Glutamatergic neuron (in vitro differentiated cells): Measurements from ENCODE around the gene SH3BP1. TPM values are rescaled to one million over a fixed set of nuclear protein-coding genes. Genes with fewer than 3 reads are reported as not detected.
A peak's percentile ranks its signal among the peaks of the same experiment; 100 is the strongest.

Experiments used
- DNase-seq: peaks from one replicate; pipeline ENCODE4 v3.0.0; 2022
- H3K27ac Mint-ChIP-seq: one replicate; pipeline ENCODE4 v1.8.0; 2020; ENCODE audit warnings: mild to moderate bottlenecking, mixed read lengths, inconsistent platforms; ENCODE audit not compliant: unreplicated experiment
- H3K27me3 Mint-ChIP-seq: one replicate; pipeline ENCODE4 v1.8.0; 2020; ENCODE audit warnings: mild to moderate bottlenecking, moderate library complexity, mixed read lengths, inconsistent platforms; ENCODE audit not compliant: unreplicated experiment
- H3K36me3 Mint-ChIP-seq: one replicate; pipeline ENCODE4 v1.8.0; 2020; ENCODE audit warnings: mild to moderate bottlenecking, mixed read lengths, inconsistent platforms; ENCODE audit not compliant: unreplicated experiment
- H3K4me1 Mint-ChIP-seq: one replicate; pipeline ENCODE4 v1.8.0; 2020; ENCODE audit warnings: mild to moderate bottlenecking, low read depth, mixed read lengths, inconsistent platforms; ENCODE audit not compliant: unreplicated experiment
- H3K4me3 Mint-ChIP-seq: one replicate; pipeline ENCODE4 v1.8.0; 2020; ENCODE audit warnings: mild to moderate bottlenecking, mixed read lengths, inconsistent platforms; ENCODE audit not compliant: unreplicated experiment
- H3K9me3 Mint-ChIP-seq: one replicate; pipeline ENCODE4 v1.8.0; 2020; ENCODE audit warnings: mild to moderate bottlenecking, moderate library complexity, mixed read lengths, inconsistent platforms; ENCODE audit not compliant: unreplicated experiment
- CTCF ChIP-seq: fragments of 200-600 bp; sonication (generic); IDR thresholded peaks from one replicate; pipeline ENCODE4 v1.5.0; 2021; ENCODE audit not compliant: partially characterized antibody, unreplicated experiment
- total RNA-seq: library from RNA; stranded (reverse); fragmentation: NEBNext Ultra II Directional; extraction: Animal tissue kit (Norgen Biotek cat#: 25700); gene quantifications from one replicate; pipeline ENCODE4 v1.2.1, GENCODE V29; 2021; ENCODE audit not compliant: unreplicated experiment

SH3BP1 gene
- total RNA-seq, 1 donor from 2014 or later: 12.7 TPM

GRCh38 chr22:37676736-37677492, 37.4 kb downstream of the SH3BP1 start:
- Mint-ChIP-seq H3K36me3 (no peaks in the 10 kb centered on the region), H3K27ac (peak overlapping the region; percentile 56), H3K4me1 (peaks cover 2% of the 10 kb centered on the region), H3K9me3 (peaks cover 4% of the 10 kb centered on the region), H3K4me3 (peak overlapping the region; percentile 82), H3K27me3 (peaks cover 7% of the 10 kb centered on the region)
- DNase-seq: peak; percentile 75
- no peak for TF ChIP-seq CTCF

- no peak overlapping the region for H3K27ac Mint-ChIP-seq
Measured at GRCh38 chr22:37677493-37677974, 38.1 kb downstream of the SH3BP1 start.

GRCh38 chr22:37678372-37678771, 38.9 kb downstream of the SH3BP1 start:
- Mint-ChIP-seq H3K36me3 (no peaks in the 10 kb centered on the region), H3K27me3 (peaks cover 7% of the 10 kb centered on the region), H3K9me3 (peaks cover 4% of the 10 kb centered on the region), H3K27ac (no peak overlapping the region), H3K4me3 (no peak overlapping the region), H3K4me1 (peaks cover 2% of the 10 kb centered on the region)
- no peak for TF ChIP-seq CTCF
- no peak for DNase-seq

More at GRCh38 chr22:37677493-37677974, 38.1 kb downstream of the SH3BP1 start:
- no peaks in the 10 kb centered on the region for H3K36me3 Mint-ChIP-seq
- no peak for DNase-seq
- H3K4me3 Mint-ChIP-seq: peak overlapping the region; percentile 80
- H3K27me3 Mint-ChIP-seq: peaks cover 7% of the 10 kb centered on the region
- H3K9me3 Mint-ChIP-seq: peaks cover 4% of the 10 kb centered on the region
- TF ChIP-seq CTCF: no peak
- peaks cover 2% of the 10 kb centered on the region for H3K4me1 Mint-ChIP-seq

- no peak for DNase-seq
- Mint-ChIP-seq H3K27me3 (peaks cover 7% of the 10 kb centered on the region), H3K9me3 (peaks cover 4% of the 10 kb centered on the region), H3K27ac (no peak overlapping the region), H3K4me1 (peaks cover 2% of the 10 kb centered on the region), H3K4me3 (no peak overlapping the region), H3K36me3 (no peaks in the 10 kb centered on the region)
- TF ChIP-seq CTCF: no peak
Measured at GRCh38 chr22:37679670-37680069, 40.2 kb downstream of the SH3BP1 start.

- H3K4me3 Mint-ChIP-seq: no peak overlapping the region
- peaks cover 7% of the 10 kb centered on the region for H3K27me3 Mint-ChIP-seq
- no peaks in the 10 kb centered on the region for H3K36me3 Mint-ChIP-seq
- peaks cover 2% of the 10 kb centered on the region for H3K4me1 Mint-ChIP-seq
- peaks cover 4% of the 10 kb centered on the region for H3K9me3 Mint-ChIP-seq
- H3K27ac Mint-ChIP-seq: no peak overlapping the region
- no peak for DNase-seq
- TF ChIP-seq CTCF: no peak
Measured at GRCh38 chr22:37680191-37680851, 40.9 kb downstream of the SH3BP1 start.
